ES-I3 (cell line): ENCODE data around the gene GRK5.

Experiments
- H3K36me3 ChIP-seq: 2 replicates; pipeline ENCODE4 v1.6.1; 2013; ENCODE audit warnings: mild to moderate bottlenecking, low read length, control low read depth, moderate library complexity; ENCODE audit not compliant: insufficient read depth
- H3K4me1 ChIP-seq: 2 replicates; pipeline ENCODE4 v1.6.1; 2013; ENCODE audit warnings: mild to moderate bottlenecking, control low read depth, low read length; ENCODE audit not compliant: insufficient read depth
- H3K9ac ChIP-seq: 2 replicates; pipeline ENCODE4 v1.6.1; 2013; ENCODE audit warnings: low read depth, mild to moderate bottlenecking, low read length, moderate library complexity
- H3K9me3 ChIP-seq: 2 replicates; pipeline ENCODE4 v1.6.1; 2013; ENCODE audit warnings: mild to moderate bottlenecking, low read length, moderate library complexity; ENCODE audit not compliant: control insufficient read depth, insufficient read depth

Gene GRK5

GRCh38 chr10:119348516-119349240, 141.3 kb downstream of the GRK5 start:
- Histone ChIP-seq H3K9me3 (peaks cover 8% of the 10 kb centered on the region; the same call in 1 of the 2 replicates), H3K36me3 (no peaks in the 10 kb centered on the region), H3K9ac (no peak overlapping the region), H3K4me1 (no peaks in the 10 kb centered on the region)

DNA sequence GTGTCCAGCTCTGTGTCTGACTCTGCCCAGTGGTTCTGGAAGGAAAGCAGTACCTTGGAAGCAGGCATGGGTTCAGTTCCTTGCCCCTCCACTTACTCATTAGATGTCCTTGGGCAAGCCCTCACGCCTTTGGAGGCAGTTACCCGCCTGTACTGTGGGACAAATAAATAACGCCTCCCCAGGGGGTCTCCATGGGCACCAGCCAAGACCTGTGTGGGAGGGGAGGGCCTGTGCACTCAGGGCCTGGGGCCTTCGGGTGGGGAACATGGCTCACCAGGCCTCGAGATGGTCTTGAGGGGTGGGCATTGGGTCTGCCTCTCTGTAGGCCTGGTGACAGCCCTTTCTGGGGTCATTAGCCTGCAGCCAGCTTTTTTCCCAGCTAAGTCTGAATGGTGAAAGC, 142.0 kb downstream of the GRK5 start:
- peaks cover 8% of the 10 kb centered on the region; the same call in 1 of the 2 replicates for H3K9me3 ChIP-seq
- H3K4me1 ChIP-seq = no peaks in the 10 kb centered on the region
- H3K9ac ChIP-seq = no peak overlapping the region
- no peaks in the 10 kb centered on the region for H3K36me3 ChIP-seq

DNA sequence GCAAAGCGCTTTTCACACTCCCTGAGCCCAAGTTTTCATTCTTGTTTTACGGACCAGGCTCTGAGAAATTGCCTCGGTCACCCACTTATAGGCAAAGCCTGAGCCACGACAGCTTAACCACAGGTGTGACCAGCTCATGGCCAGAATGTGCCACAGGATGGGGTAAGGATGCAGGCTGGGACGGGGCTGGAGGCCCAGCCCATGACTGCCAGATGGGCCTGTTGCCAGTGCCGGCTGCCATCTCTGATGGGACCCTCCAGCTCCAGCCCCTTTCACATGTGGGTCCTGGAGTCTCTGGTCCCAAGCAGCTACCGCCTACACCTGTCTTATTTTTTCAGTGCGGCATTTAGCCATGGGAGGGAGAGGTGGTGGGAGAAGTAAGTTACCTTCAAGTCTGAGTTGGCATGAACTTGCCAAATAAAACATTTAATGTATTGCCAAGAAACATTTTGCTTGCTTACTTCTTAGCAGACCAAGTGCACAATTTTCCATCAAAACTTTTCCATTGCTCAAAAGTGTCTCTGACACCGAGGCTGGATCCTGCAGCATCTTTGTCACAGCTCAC, 142.6 kb downstream of the GRK5 start:
- H3K4me1 ChIP-seq = no peaks in the 10 kb centered on the region

GRCh38 chr10:119350502-119351097, 143.2 kb downstream of the GRK5 start:
- H3K36me3 ChIP-seq = no peaks in the 10 kb centered on the region
- H3K9ac ChIP-seq = no peak overlapping the region
- H3K9me3 ChIP-seq = peaks cover 8% of the 10 kb centered on the region; the same call in 1 of the 2 replicates
- H3K4me1 ChIP-seq = no peaks in the 10 kb centered on the region

More for the DNA sequence above, 142.6 kb downstream of the GRK5 start:
- Histone ChIP-seq H3K36me3 (no peaks in the 10 kb centered on the region), H3K9ac (no peak overlapping the region), H3K9me3 (peaks cover 8% of the 10 kb centered on the region; the same call in 1 of the 2 replicates)

- Histone ChIP-seq H3K9ac (no peak overlapping the region), H3K9me3 (peaks cover 10% of the 10 kb centered on the region; the same call in 1 of the 2 replicates), H3K4me1 (no peaks in the 10 kb centered on the region), H3K36me3 (no peaks in the 10 kb centered on the region)
Observed at GRCh38 chr10:119351189-119351588, 143.8 kb downstream of the GRK5 start.

DNA sequence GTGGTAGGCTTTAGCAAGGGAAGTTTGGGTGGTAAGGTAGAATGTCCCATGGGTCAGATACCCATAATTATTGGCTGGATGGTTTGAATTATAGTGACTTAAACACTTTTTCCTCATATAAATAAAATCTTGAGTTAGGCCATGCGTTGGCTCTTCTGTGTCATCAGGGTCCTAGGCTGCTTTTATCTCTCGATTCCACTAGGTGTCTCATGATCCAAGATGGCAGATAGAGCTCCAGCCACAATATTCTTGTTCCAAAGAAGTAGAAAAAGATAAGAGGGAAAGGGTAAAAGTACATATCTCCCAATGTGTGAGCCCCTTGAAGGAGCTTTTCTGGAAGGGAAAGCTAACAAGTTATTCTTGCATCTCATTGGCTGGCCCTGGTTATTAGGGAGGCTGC, 144.7 kb downstream of the GRK5 start:
- Histone ChIP-seq H3K9me3 (peaks cover 13% of the 10 kb centered on the region; the same call in 1 of the 2 replicates), H3K9ac (no peak overlapping the region), H3K4me1 (no peaks in the 10 kb centered on the region), H3K36me3 (no peaks in the 10 kb centered on the region)

- H3K4me1 ChIP-seq = no peaks in the 10 kb centered on the region
- no peak overlapping the region for H3K9ac ChIP-seq
- no peaks in the 10 kb centered on the region for H3K36me3 ChIP-seq
- H3K9me3 ChIP-seq = peaks cover 13% of the 10 kb centered on the region; the same call in 1 of the 2 replicates
Observed at GRCh38 chr10:119352807-119353206, 145.4 kb downstream of the GRK5 start.

DNA sequence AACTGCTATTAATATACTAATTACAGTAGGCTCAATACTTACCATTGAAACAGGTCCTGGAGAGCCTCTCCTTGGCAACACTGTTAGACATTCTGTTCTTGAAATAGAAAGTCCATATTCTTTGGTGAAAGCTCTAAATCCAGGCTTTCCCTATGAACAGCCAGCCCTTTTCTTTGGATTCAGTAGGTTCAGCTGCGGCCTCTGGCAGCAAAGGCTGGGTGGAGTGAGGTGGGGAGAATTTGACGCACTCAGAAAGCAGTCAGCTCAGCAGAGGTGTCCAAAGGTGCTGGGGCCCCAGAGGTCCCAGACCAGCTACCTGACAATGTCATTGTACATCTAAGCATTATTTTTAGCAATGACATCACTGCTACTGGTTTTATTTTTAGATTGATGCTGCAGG, 146.1 kb downstream of the GRK5 start:
- H3K9me3 ChIP-seq = peaks cover 13% of the 10 kb centered on the region; the same call in 1 of the 2 replicates
- no peak overlapping the region for H3K9ac ChIP-seq
- H3K4me1 ChIP-seq = no peaks in the 10 kb centered on the region
- H3K36me3 ChIP-seq = no peaks in the 10 kb centered on the region

- no peaks in the 10 kb centered on the region for H3K4me1 ChIP-seq
- H3K36me3 ChIP-seq = no peaks in the 10 kb centered on the region
- peaks cover 9% of the 10 kb centered on the region; the same call in 1 of the 2 replicates for H3K9me3 ChIP-seq
- H3K9ac ChIP-seq = no peak overlapping the region
Observed at GRCh38 chr10:119355930-119356329, 148.6 kb downstream of the GRK5 start.

DNA sequence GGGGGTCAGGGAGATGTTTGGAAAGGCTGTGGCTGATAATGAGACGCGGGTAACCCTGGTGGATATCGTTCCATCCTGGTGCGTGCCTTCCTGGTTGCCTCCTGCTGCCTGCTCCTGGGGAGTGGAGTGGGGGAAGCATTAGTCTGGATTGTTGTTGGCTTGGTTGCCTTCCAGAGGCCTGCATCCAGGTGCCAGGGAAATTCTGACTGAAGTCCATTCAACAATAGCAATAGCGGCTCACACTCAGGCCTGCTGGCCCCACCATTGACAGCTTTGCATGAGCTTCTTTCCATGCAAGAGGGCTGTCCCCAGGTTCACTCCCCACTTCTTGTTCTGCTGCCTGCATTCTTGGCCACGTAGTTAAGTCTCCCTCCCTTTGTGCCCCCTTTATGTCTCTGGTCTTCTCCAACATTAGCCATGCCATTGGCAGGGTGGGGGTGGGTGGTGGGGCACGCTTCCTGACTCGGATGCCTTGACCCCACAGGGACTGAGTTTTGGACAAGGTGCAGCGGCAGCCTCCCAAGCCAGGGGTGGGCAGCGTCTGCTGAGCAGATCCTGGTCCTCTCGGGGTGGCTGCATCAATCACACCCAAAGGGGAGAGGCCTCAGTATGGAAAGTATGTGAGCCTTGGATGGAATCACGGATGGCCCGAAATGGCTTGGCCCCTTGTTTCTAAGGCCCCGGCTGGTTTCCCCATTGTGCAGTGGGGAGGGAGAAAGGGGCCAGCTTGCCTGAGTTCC, 150.2 kb downstream of the GRK5 start:
- Histone ChIP-seq H3K9me3 (peaks cover 4% of the 10 kb centered on the region; the same call in 1 of the 2 replicates), H3K36me3 (no peaks in the 10 kb centered on the region), H3K4me1 (no peaks in the 10 kb centered on the region), H3K9ac (no peak overlapping the region)

GRCh38 chr10:119358152-119358512, 150.8 kb downstream of the GRK5 start:
- H3K9me3 ChIP-seq = peaks cover 4% of the 10 kb centered on the region; the same call in 1 of the 2 replicates
- no peak overlapping the region for H3K9ac ChIP-seq
- no peaks in the 10 kb centered on the region for H3K4me1 ChIP-seq
- H3K36me3 ChIP-seq = no peaks in the 10 kb centered on the region

DNA sequence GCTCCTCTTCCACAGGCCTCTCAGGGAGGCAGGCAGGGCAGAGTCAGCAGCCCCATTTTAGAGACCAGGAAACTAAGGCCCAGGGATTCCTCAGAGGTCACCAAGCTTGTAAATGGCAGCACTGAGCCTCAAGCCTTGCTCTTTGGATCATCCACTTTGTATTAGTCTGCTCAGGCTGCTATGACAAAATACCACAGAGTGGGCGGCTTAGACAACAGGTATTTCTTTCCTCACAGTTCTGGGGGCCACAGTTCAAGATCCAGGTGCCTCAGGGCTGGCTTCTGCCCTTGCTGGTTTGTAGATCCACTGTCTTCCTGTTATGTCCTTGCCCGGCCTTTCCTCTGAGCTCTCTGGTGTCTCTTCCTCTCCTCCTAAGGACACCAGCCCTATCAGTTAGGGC, 151.2 kb downstream of the GRK5 start:
- no peaks in the 10 kb centered on the region for H3K36me3 ChIP-seq
- H3K9ac ChIP-seq = no peak overlapping the region
- peaks cover 4% of the 10 kb centered on the region; the same call in 1 of the 2 replicates for H3K9me3 ChIP-seq
- no peaks in the 10 kb centered on the region for H3K4me1 ChIP-seq

- Histone ChIP-seq H3K4me1 (no peaks in the 10 kb centered on the region), H3K9me3 (peaks cover 4% of the 10 kb centered on the region; the same call in 1 of the 2 replicates), H3K9ac (no peak overlapping the region), H3K36me3 (no peaks in the 10 kb centered on the region)
Observed at GRCh38 chr10:119359025-119359424, 151.7 kb downstream of the GRK5 start.

DNA sequence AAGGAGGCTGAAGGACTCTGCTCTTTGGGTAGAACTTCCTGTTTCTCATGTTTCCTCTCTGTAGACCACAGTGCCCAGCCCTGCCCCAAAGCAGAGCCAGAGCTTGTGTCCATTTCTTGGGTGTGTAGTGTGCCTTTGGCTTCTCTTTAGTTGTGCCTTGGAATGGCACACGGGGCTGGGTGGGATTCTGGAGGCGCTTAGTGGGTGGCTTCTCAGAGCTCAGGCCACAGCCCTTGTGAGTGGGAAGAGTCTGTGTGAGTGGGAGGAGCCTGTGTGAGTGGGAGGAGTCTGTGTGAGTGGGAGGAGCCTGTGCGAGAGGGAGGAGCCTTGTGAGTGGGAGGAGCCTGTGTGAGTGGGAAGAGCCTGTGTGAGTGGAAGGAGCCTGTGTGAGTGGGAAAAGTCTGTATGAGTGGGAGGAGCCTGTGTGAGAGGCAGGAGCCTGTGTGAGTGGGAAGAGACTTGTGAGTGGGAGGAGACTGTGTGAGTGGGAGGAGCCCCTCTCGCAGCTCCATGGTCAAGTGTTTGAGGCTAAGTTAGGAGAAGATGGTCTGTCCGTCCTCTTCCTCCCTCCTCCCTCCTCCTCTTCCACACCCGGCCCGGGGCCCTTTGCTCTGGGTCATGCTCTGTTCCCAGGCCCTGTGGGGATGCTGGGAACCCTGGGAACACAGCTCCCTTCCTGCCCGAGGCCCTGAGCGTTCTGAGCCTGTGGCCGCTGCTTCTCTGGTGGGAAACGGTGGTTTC, 153.0 kb downstream of the GRK5 start:
- no peak overlapping the region for H3K9ac ChIP-seq
- H3K9me3 ChIP-seq = peaks cover 4% of the 10 kb centered on the region; the same call in 1 of the 2 replicates
- H3K36me3 ChIP-seq = no peaks in the 10 kb centered on the region
- no peaks in the 10 kb centered on the region for H3K4me1 ChIP-seq
